Sigmoid colon (tissue), 7 donors: ENCODE results near the gene OLIG3. TPM values are rescaled to one million over a fixed set of nuclear protein-coding genes. Genes with fewer than 3 reads are reported as not detected.

Source experiments
- DNase-seq: peaks from one replicate; pipeline ENCODE4 v3.0.0-alpha.2; 2019
- H3K27ac ChIP-seq, 4 donors: fragments of 200-600 bp; sonication (generic); one replicate each; pipeline ENCODE4 v1.5.1; 2016 to 2019; ENCODE audit warnings: mild to moderate bottlenecking in 1 of 4
- H3K27me3 ChIP-seq, 3 donors: fragments of 200-600 bp; sonication (generic); one replicate each; pipeline ENCODE4 v1.5.1; 2019; ENCODE audit warnings: mild to moderate bottlenecking in 1 of 3
- H3K36me3 ChIP-seq, 4 donors: fragments of 200-600 bp; sonication (generic); one replicate each; pipeline ENCODE4 v1.5.1; 2016 to 2019
- H3K4me1 ChIP-seq, 4 donors: fragments of 200-600 bp; sonication (generic); one replicate each; pipeline ENCODE4 v1.5.1; 2017 to 2019
- H3K4me3 ChIP-seq, 4 donors: fragments of 200-600 bp; sonication (generic); one replicate each; pipeline ENCODE4 v1.5.1; 2017 to 2019; ENCODE audit warnings: mild to moderate bottlenecking in 2 of 4, moderate library complexity in 1 of 4
- H3K9me3 ChIP-seq, 4 donors: fragments of 200-600 bp in 3 of 4; sonication (generic) in 3 of 4; one replicate each; pipeline versions ENCODE4 v1.5.1 to v1.6.1; 2013 to 2019
- CTCF ChIP-seq, 4 experiments: fragments of 450-650 bp in 3 of 4; fragments of 200-600 bp in 1 of 4; IDR thresholded peaks; one replicate each; pipeline ENCODE4 v1.5.1; 2016 to 2019; ENCODE audit warnings: antibody characterized with exemption in 4 of 4, mild to moderate bottlenecking in 3 of 4, moderate library complexity in 2 of 4
- EP300 ChIP-seq, 4 donors: sonication (generic); formaldehyde crosslinking; IDR thresholded peaks; one replicate each; pipeline ENCODE4 v1.6.1; 2017; ENCODE audit warnings: antibody characterized with exemption in 4 of 4
- POLR2A ChIP-seq, 2 donors: fragments of 450-650 bp; IDR thresholded peaks; one replicate each; pipeline ENCODE4 v1.6.1; 2016; ENCODE audit warnings: antibody characterized with exemption in 2 of 2, mild to moderate bottlenecking in 2 of 2, moderate library complexity in 2 of 2
- POLR2AphosphoS5 ChIP-seq, 4 donors: sonication (generic); formaldehyde crosslinking; IDR thresholded peaks; one replicate each; pipeline ENCODE4 v1.6.1; 2017; ENCODE audit warnings: antibody characterized with exemption in 4 of 4
- WGBS, 2 donors: extraction: QIAGEN DNeasy Blood & Tissue Kit; methylation state at CpG; one replicate each; pipeline ENCODE4 v1.1.7; 2013; 5-methylcytosine and 5-hydroxymethylcytosine counted together
- intact Hi-C: fragments of 100-400 bp; cut with DNase I; formaldehyde crosslinking; loops from one replicate; pipeline ENCODE4 v1.15.1; 2023
- polyA plus RNA-seq, 3 donors: library from polyadenylated mRNA; stranded (reverse); fragments of 200-250 nt; gene quantifications; one replicate each; pipeline ENCODE4 v1.2.3, GENCODE V29; 2013
- total RNA-seq, 4 donors: library from RNA; depleted of rRNA; stranded (reverse); fragments of >200 nt; gene quantifications; one replicate each; pipeline ENCODE4 v1.1.0, GENCODE V29; 2016
- donor health status: healthy with polysubstance abuse.
- donor health status: Bipolar disorder and iron deficiency.
- donor health status: healthy.

The OLIG3 gene
- total and polyA plus RNA-seq, 7 donors, result not detected

GRCh38 chr6:137496909-137497720, 2.9 kb upstream of the OLIG3 start:
- TF ChIP-seq POLR2AphosphoS5 (IDR thresholded peaks at IDR 0.05) (no peak), POLR2A (IDR thresholded peaks at IDR 0.05) (no peak), EP300 (IDR thresholded peaks at IDR 0.05) (no peak), CTCF (IDR thresholded peaks at IDR 0.05) (no peak)
- peaks cover 0 to 50% (median 46%) of the 10 kb centered on the region in 4 donors for H3K4me1 ChIP-seq
- H3K27me3 ChIP-seq, result peaks cover 68 to 97% (median 76%) of the 10 kb centered on the region in 3 donors
- intact Hi-C loops, result no loop called here
- no peak for DNase-seq
- no peaks in the 10 kb centered on the region for H3K9me3 ChIP-seq
- no peak overlapping the region for H3K27ac ChIP-seq
- H3K4me3 ChIP-seq, result peak overlapping the region in 2 of 4 donors; percentile 6 to 28
- WGBS, 2 donors, result 7 to 9% methylated on average over 47 of the region's 47 CpGs
- H3K36me3 ChIP-seq, result no peaks in the 10 kb centered on the region

DNA sequence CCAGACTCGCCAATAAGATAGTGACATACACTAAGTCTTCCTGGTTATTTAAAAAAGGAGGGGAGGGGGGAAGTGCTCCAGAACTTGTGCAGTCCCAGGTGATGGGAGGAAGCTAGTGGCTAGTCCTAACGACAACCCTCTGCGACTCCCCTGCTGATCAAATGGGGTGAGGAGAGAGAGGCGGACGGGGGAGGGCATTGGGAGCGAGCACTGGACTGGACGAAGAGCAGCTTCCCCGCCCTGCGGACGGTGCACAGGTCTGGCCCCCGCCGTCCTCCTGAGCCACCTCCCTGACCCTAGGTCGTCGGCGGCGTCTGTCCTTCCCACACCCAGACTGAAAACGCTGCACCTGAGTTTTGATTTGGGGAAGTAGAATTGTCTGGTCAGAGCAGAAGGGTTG, 2.2 kb upstream of the OLIG3 start:
- Histone ChIP-seq H3K36me3 (no peaks in the 10 kb centered on the region), H3K4me1 (peaks cover 0 to 50% (median 46%) of the 10 kb centered on the region in 4 donors), H3K4me3 (no peak overlapping the region), H3K9me3 (no peaks in the 10 kb centered on the region), H3K27me3 (peaks cover 73 to 97% (median 83%) of the 10 kb centered on the region in 3 donors), H3K27ac (no peak overlapping the region)
- TF ChIP-seq EP300 (IDR thresholded peaks at IDR 0.05), result no peak
- WGBS, 2 donors, result 4 to 8% methylated on average over 17 of the region's 17 CpGs
- intact Hi-C loops, result no loop called here
- no peak for DNase-seq

DNA sequence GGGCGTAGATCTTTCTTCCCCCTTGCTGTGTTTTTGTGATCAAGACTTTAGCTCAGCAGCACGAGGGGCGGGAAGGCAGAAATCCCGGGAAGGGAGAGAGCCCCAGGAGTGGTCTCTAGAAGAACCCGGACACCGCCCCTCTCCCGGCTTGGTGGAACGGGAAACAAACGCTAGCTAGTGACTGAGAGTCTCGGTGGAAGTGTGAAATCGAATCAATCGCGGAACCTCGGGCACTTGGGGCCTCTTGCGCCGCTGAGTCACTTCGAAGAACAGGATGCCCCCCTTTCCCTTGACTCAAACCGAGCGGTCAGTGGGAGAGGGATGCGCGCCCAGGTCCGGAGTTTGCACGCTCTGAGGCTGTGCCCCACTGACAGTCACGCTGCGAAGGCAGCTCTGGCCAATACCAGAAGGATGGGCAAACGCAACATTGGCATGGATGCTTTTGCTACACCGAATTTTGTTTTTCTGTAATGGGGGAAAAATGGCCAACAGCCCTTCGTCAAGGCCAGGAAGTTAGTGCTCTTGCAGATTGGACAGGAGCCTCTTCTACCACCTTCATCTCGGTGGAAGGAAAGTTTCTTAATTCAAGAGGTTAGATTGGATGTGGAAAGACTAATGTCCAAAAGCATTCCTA, 1.6 kb upstream of the OLIG3 start:
- DNase-seq, result no peak
- H3K9me3 ChIP-seq, result no peaks in the 10 kb centered on the region
- H3K27me3 ChIP-seq, result peaks cover 73 to 97% (median 88%) of the 10 kb centered on the region in 3 donors
- intact Hi-C loops, result no loop called here
- WGBS, 2 donors, result 6 to 17% methylated on average over 29 of the region's 29 CpGs
- peaks cover 0 to 50% (median 46%) of the 10 kb centered on the region in 4 donors for H3K4me1 ChIP-seq
- TF ChIP-seq POLR2AphosphoS5 (IDR thresholded peaks at IDR 0.05), result no peak
- TF ChIP-seq POLR2A (IDR thresholded peaks at IDR 0.05), result no peak
- H3K4me3 ChIP-seq, result no peak overlapping the region
- no peak overlapping the region for H3K27ac ChIP-seq
- no peaks in the 10 kb centered on the region for H3K36me3 ChIP-seq

GRCh38 chr6:137494988-137495702, 951 bp upstream of the OLIG3 start:
- TF ChIP-seq POLR2A (IDR thresholded peaks at IDR 0.05), result no peak
- no peak for TF ChIP-seq EP300 (IDR thresholded peaks at IDR 0.05)
- TF ChIP-seq POLR2AphosphoS5 (IDR thresholded peaks at IDR 0.05), result peak in 1 of 4 donors; percentile 56
- TF ChIP-seq CTCF (IDR thresholded peaks at IDR 0.05), result no peak
- intact Hi-C loops, result no loop called here
- DNase-seq, result no peak
- Histone ChIP-seq H3K4me3 (no peak overlapping the region), H3K27me3 (peaks cover 73 to 100% (median 95%) of the 10 kb centered on the region in 3 donors), H3K27ac (no peak overlapping the region), H3K4me1 (peaks cover 0 to 50% (median 46%) of the 10 kb centered on the region in 4 donors), H3K9me3 (no peaks in the 10 kb centered on the region), H3K36me3 (no peaks in the 10 kb centered on the region)
- 8 to 13% methylated on average over 41 of the region's 41 CpGs for WGBS, 2 donors

DNA sequence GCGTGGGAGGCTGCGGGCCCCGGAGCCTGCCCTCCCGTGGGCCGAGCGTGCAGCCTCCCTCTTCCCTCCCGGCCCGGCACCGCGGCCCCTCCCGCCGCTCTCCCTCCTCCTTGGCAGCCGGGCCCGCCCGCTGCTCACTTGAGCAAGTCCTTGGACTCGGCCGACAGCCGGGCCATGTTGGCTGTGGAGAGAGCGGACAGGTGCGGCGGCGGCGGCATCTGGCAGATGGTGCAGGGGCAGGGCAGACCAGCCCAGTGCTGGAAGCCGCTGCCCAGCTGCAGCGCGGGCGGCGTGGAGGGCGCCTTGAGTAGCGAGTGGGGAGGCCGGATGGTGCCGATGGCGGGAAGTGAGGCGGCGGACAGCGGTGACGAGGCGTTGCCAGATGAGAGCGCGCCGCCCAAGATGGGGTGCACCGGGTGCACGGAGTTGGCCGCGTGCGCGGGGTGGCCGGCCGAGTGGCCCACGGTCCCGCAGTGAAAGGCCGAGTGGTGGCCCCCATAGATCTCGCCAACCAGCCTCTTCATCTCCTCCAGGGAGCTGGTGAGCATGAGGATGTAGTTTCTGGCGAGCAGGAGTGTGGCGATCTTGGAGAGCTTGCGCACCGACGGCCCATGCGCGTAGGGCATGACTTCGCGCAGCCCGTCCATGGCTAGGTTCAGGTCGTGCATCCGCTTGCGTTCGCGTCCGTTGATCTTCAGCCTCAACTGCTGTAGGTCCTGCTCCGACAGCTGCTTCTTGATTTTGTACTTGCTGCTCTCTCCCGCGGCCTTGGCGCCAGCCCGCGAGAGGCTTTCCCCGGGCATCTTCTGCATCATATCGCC, 766 bp downstream of the OLIG3 start:
- intact Hi-C loops, result no loop called here
- TF ChIP-seq CTCF (IDR thresholded peaks at IDR 0.05), result no peak
- TF ChIP-seq POLR2AphosphoS5 (IDR thresholded peaks at IDR 0.05), result no peak
- no peak for TF ChIP-seq POLR2A (IDR thresholded peaks at IDR 0.05)
- TF ChIP-seq EP300 (IDR thresholded peaks at IDR 0.05), result no peak
- DNase-seq, result no peak
- Histone ChIP-seq H3K4me1 (peaks cover 0 to 65% (median 60%) of the 10 kb centered on the region in 4 donors), H3K27ac (no peak overlapping the region), H3K36me3 (no peaks in the 10 kb centered on the region), H3K4me3 (peak overlapping the region in 2 of 4 donors; percentile 11 to 24), H3K27me3 (peaks cover 78 to 100% (median 98%) of the 10 kb centered on the region in 3 donors), H3K9me3 (no peaks in the 10 kb centered on the region)
- WGBS, 2 donors, result 5 to 12% methylated on average over 77 of the region's 77 CpGs
